Activated T-helper 2 cell treated with anti-CD3 and anti-CD28 coated beads, Interferon-gamma antibody, Interleukin-2, Interleukin-4, amounts not matched to agents 10 μg/mL and 5 μg/mL and 100 μg/mL, durations not matched to agents 14 hours and 24 hours and 36 hours (primary cell): ENCODE measurements around the gene MLLT3. TPM values are rescaled to one million over a fixed set of nuclear protein-coding genes. Genes with fewer than 3 reads are reported as not detected.

Experiments used
- DNase-seq: peaks from one replicate; pipeline ENCODE4 v3.0.0; 2021; ENCODE audit warnings: low spot score
- H3K27ac Mint-ChIP-seq: one replicate; pipeline ENCODE4 v1.8.0; 2021; ENCODE audit warnings: mixed read lengths
- H3K27me3 Mint-ChIP-seq: one replicate; pipeline ENCODE4 v1.8.0; 2021; ENCODE audit warnings: low read depth, mixed read lengths
- H3K36me3 Mint-ChIP-seq: one replicate; pipeline ENCODE4 v1.8.0; 2021; ENCODE audit warnings: low read depth, mixed read lengths
- H3K4me1 Mint-ChIP-seq: one replicate; pipeline ENCODE4 v1.8.0; 2021; ENCODE audit warnings: low read depth, mixed read lengths
- H3K4me3 Mint-ChIP-seq: one replicate; pipeline ENCODE4 v1.8.0; 2021; ENCODE audit warnings: low read depth, mild to moderate bottlenecking, moderate library complexity, mixed read lengths
- H3K9me3 Mint-ChIP-seq: one replicate; pipeline ENCODE4 v1.8.0; 2021; ENCODE audit warnings: mixed read lengths
- intact Hi-C: fragments of 100-400 bp; cut with micrococcal nuclease; formaldehyde crosslinking; loops from one replicate; pipeline ENCODE4 v1.15.1; 2023
- total RNA-seq: library from RNA; stranded (reverse); gene quantifications from 2 replicates; pipeline ENCODE4 v1.2.3, GENCODE V29; 2022

MLLT3 gene
- total RNA-seq, 1 donor from 2014 or later: 22.4 TPM

GRCh38 chr9:20436476-20437195 lies 185.7 kb downstream of the MLLT3 start:
- intact Hi-C loops: no loop called here

GRCh38 chr9:20428976-20429375 lies 193.3 kb downstream of the MLLT3 start:
- DNase-seq: no peak
- Mint-ChIP-seq H3K4me1 (peaks cover 3% of the 10 kb centered on the region), H3K9me3 (no peaks in the 10 kb centered on the region), H3K4me3 (no peak overlapping the region), H3K27ac (no peak overlapping the region), H3K27me3 (no peaks in the 10 kb centered on the region), H3K36me3 (no peaks in the 10 kb centered on the region)
- intact Hi-C loops: no loop called here

More at GRCh38 chr9:20436476-20437195, 185.7 kb downstream of the MLLT3 start:
- Mint-ChIP-seq H3K27ac (no peak overlapping the region), H3K27me3 (no peaks in the 10 kb centered on the region), H3K36me3 (peaks cover 8% of the 10 kb centered on the region), H3K4me1 (peaks cover 21% of the 10 kb centered on the region), H3K4me3 (no peak overlapping the region), H3K9me3 (no peaks in the 10 kb centered on the region)
- no peak for DNase-seq

- Mint-ChIP-seq H3K27ac (no peak overlapping the region), H3K4me1 (peaks cover 3% of the 10 kb centered on the region), H3K27me3 (no peaks in the 10 kb centered on the region), H3K9me3 (no peaks in the 10 kb centered on the region), H3K4me3 (no peak overlapping the region), H3K36me3 (no peaks in the 10 kb centered on the region)
- intact Hi-C loops: no loop called here
- no peak for DNase-seq
Observed at GRCh38 chr9:20427359-20427758, 194.9 kb downstream of the MLLT3 start.

- no peak for DNase-seq
- no peak overlapping the region for H3K4me3 Mint-ChIP-seq
- no peaks in the 10 kb centered on the region for H3K36me3 Mint-ChIP-seq
- H3K27me3 Mint-ChIP-seq: no peaks in the 10 kb centered on the region
- intact Hi-C loops: no loop called here
- H3K27ac Mint-ChIP-seq: no peak overlapping the region
- H3K4me1 Mint-ChIP-seq: peaks cover 3% of the 10 kb centered on the region
- H3K9me3 Mint-ChIP-seq: no peaks in the 10 kb centered on the region
Observed at GRCh38 chr9:20426019-20426418, 196.3 kb downstream of the MLLT3 start.

- intact Hi-C loops: no loop called here
- Mint-ChIP-seq H3K9me3 (no peaks in the 10 kb centered on the region), H3K36me3 (peaks cover 3% of the 10 kb centered on the region), H3K27ac (no peak overlapping the region), H3K4me3 (no peak overlapping the region), H3K4me1 (peaks cover 11% of the 10 kb centered on the region), H3K27me3 (peaks cover 2% of the 10 kb centered on the region)
- no peak for DNase-seq
Observed at GRCh38 chr9:20419533-20419932, 202.8 kb downstream of the MLLT3 start.

DNA sequence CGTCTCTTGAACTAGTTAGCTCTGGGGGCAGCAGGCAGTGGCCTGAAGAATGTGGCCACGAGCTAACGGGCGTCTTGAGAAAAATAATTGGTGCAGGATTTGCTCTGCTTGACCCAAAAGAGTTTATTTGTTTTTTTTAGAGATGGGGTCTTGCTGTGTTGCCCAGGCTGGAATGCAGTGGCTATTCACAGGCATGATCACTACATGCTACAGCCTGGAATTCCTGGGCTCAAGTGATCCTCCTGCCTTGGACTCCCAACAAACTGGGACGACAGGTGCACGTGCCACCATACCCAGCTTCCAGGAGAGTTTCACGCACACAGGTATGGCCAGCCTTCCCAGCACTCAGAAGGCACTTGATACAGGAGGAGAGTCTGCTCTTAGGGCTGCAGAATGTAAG lies 203.8 kb downstream of the MLLT3 start:
- Mint-ChIP-seq H3K4me1 (peaks cover 14% of the 10 kb centered on the region), H3K36me3 (peaks cover 10% of the 10 kb centered on the region)
- intact Hi-C loops: no loop called here

GRCh38 chr9:20417373-20418080 lies 204.8 kb downstream of the MLLT3 start:
- H3K4me1 Mint-ChIP-seq: peaks cover 14% of the 10 kb centered on the region
- peaks cover 2% of the 10 kb centered on the region for H3K27me3 Mint-ChIP-seq
- H3K9me3 Mint-ChIP-seq: no peaks in the 10 kb centered on the region
- intact Hi-C loops: no loop called here
- DNase-seq: no peak
- no peak overlapping the region for H3K27ac Mint-ChIP-seq
- peaks cover 17% of the 10 kb centered on the region for H3K36me3 Mint-ChIP-seq
- no peak overlapping the region for H3K4me3 Mint-ChIP-seq

More for the DNA sequence above, 203.8 kb downstream of the MLLT3 start:
- Mint-ChIP-seq H3K27me3 (peaks cover 2% of the 10 kb centered on the region), H3K4me3 (no peak overlapping the region), H3K9me3 (no peaks in the 10 kb centered on the region), H3K27ac (no peak overlapping the region)
- DNase-seq: no peak

- Mint-ChIP-seq H3K9me3 (no peaks in the 10 kb centered on the region), H3K27me3 (no peaks in the 10 kb centered on the region), H3K27ac (no peak overlapping the region), H3K4me1 (peaks cover 15% of the 10 kb centered on the region), H3K4me3 (no peak overlapping the region), H3K36me3 (peaks cover 28% of the 10 kb centered on the region)
- intact Hi-C loops: no loop called here
- no peak for DNase-seq
Observed at GRCh38 chr9:20414150-20414549, 208.1 kb downstream of the MLLT3 start.

GRCh38 chr9:20409321-20410092 lies 212.8 kb downstream of the MLLT3 start:
- peaks cover 16% of the 10 kb centered on the region for H3K4me1 Mint-ChIP-seq
- intact Hi-C loops: no loop called here
- no peak for DNase-seq
- H3K9me3 Mint-ChIP-seq: no peaks in the 10 kb centered on the region
- no peak overlapping the region for H3K27ac Mint-ChIP-seq
- no peak overlapping the region for H3K4me3 Mint-ChIP-seq
- no peaks in the 10 kb centered on the region for H3K27me3 Mint-ChIP-seq
- peaks cover 40% of the 10 kb centered on the region for H3K36me3 Mint-ChIP-seq

GRCh38 chr9:20408513-20408912 lies 213.8 kb downstream of the MLLT3 start:
- no peak for DNase-seq
- Mint-ChIP-seq H3K9me3 (no peaks in the 10 kb centered on the region), H3K4me3 (no peak overlapping the region), H3K36me3 (peaks cover 34% of the 10 kb centered on the region), H3K4me1 (peaks cover 17% of the 10 kb centered on the region), H3K27me3 (no peaks in the 10 kb centered on the region), H3K27ac (no peak overlapping the region)
- intact Hi-C loops: no loop called here

- Mint-ChIP-seq H3K4me1 (peaks cover 30% of the 10 kb centered on the region), H3K36me3 (peaks cover 27% of the 10 kb centered on the region), H3K27ac (no peak overlapping the region), H3K27me3 (no peaks in the 10 kb centered on the region), H3K9me3 (no peaks in the 10 kb centered on the region), H3K4me3 (no peak overlapping the region)
- no peak for DNase-seq
- intact Hi-C loops: no loop called here
Observed at GRCh38 chr9:20407013-20407412, 215.3 kb downstream of the MLLT3 start.

GRCh38 chr9:20406344-20406743 lies 216.0 kb downstream of the MLLT3 start:
- H3K4me1 Mint-ChIP-seq: peaks cover 32% of the 10 kb centered on the region
- intact Hi-C loops: no loop called here
- H3K9me3 Mint-ChIP-seq: no peaks in the 10 kb centered on the region
- H3K27me3 Mint-ChIP-seq: no peaks in the 10 kb centered on the region
- H3K27ac Mint-ChIP-seq: no peak overlapping the region
- DNase-seq: no peak
- H3K36me3 Mint-ChIP-seq: peaks cover 29% of the 10 kb centered on the region
- no peak overlapping the region for H3K4me3 Mint-ChIP-seq

- Mint-ChIP-seq H3K27me3 (no peaks in the 10 kb centered on the region), H3K4me1 (peaks cover 34% of the 10 kb centered on the region), H3K9me3 (no peaks in the 10 kb centered on the region), H3K4me3 (no peak overlapping the region), H3K36me3 (peaks cover 32% of the 10 kb centered on the region), H3K27ac (no peak overlapping the region)
- intact Hi-C loops: no loop called here
- no peak for DNase-seq
Observed at GRCh38 chr9:20405616-20406015, 216.7 kb downstream of the MLLT3 start.
